Duodenal mucosa (tissue), 2 donors: Measurements from ENCODE around the gene IGFBP4.

Experiments
- H3K27ac ChIP-seq: one replicate; pipeline ENCODE4 v1.7.0; 2013; ENCODE audit warnings: low read depth, low read length
- H3K27me3 ChIP-seq, 2 donors: one replicate each; pipeline ENCODE4 v1.7.0; 2013; ENCODE audit warnings: low read length in 2 of 2, control low read depth in 1 of 2; ENCODE audit not compliant: insufficient read depth in 2 of 2, control insufficient read depth in 1 of 2
- H3K36me3 ChIP-seq, 2 donors: one replicate each; pipeline ENCODE4 v1.7.0; 2013; ENCODE audit warnings: low read length in 2 of 2, control low read depth in 1 of 2; ENCODE audit not compliant: insufficient read depth in 2 of 2, control insufficient read depth in 1 of 2
- H3K4me1 ChIP-seq, 2 donors: one replicate each; pipeline ENCODE4 v1.7.0; 2013; ENCODE audit warnings: low read length in 2 of 2, control low read depth in 1 of 2; ENCODE audit not compliant: insufficient read depth in 2 of 2, control insufficient read depth in 1 of 2
- H3K4me3 ChIP-seq, 2 donors: one replicate each; pipeline ENCODE4 v1.7.0; 2013; ENCODE audit warnings: low read length in 2 of 2, low read depth in 1 of 2
- H3K9ac ChIP-seq, 2 donors: one replicate each; pipeline ENCODE4 v1.7.0; 2013; ENCODE audit warnings: low read length in 2 of 2, low read depth in 1 of 2
- H3K9me3 ChIP-seq, 2 donors: one replicate each; pipeline ENCODE4 v1.7.0; 2013; ENCODE audit warnings: low read length in 2 of 2, control low read depth in 1 of 2; ENCODE audit not compliant: control insufficient read depth in 1 of 2

IGFBP4 gene

GRCh38 chr17:40487371-40488020 lies 44.2 kb downstream of the IGFBP4 start:
- H3K27ac ChIP-seq = no peak overlapping the region
- H3K9ac ChIP-seq = no peak overlapping the region
- no peaks in the 10 kb centered on the region for H3K27me3 ChIP-seq
- H3K36me3 ChIP-seq = no peaks in the 10 kb centered on the region
- no peaks in the 10 kb centered on the region for H3K4me1 ChIP-seq
- H3K4me3 ChIP-seq = no peak overlapping the region
- H3K9me3 ChIP-seq = no peaks in the 10 kb centered on the region

GRCh38 chr17:40490289-40490853 lies 47.1 kb downstream of the IGFBP4 start:
- Histone ChIP-seq H3K36me3 (no peaks in the 10 kb centered on the region), H3K27me3 (no peaks in the 10 kb centered on the region), H3K9ac (no peak overlapping the region), H3K4me1 (no peaks in the 10 kb centered on the region), H3K4me3 (no peak overlapping the region), H3K27ac (no peak overlapping the region), H3K9me3 (no peaks in the 10 kb centered on the region)

- Histone ChIP-seq H3K4me3 (no peak overlapping the region), H3K9ac (no peak overlapping the region), H3K4me1 (no peaks in the 10 kb centered on the region), H3K27me3 (no peaks in the 10 kb centered on the region), H3K9me3 (no peaks in the 10 kb centered on the region), H3K36me3 (no peaks in the 10 kb centered on the region), H3K27ac (no peak overlapping the region)
These were observed 47.7 kb downstream of the IGFBP4 start for GRCh38 chr17:40490982-40491381.

- no peak overlapping the region for H3K9ac ChIP-seq
- no peak overlapping the region for H3K27ac ChIP-seq
- no peaks in the 10 kb centered on the region for H3K9me3 ChIP-seq
- no peak overlapping the region for H3K4me3 ChIP-seq
- no peaks in the 10 kb centered on the region for H3K4me1 ChIP-seq
- H3K36me3 ChIP-seq = no peaks in the 10 kb centered on the region
- H3K27me3 ChIP-seq = no peaks in the 10 kb centered on the region
These were observed 48.2 kb downstream of the IGFBP4 start for GRCh38 chr17:40491486-40491885.

- Histone ChIP-seq H3K4me1 (peaks cover 5 to 10% of the 10 kb centered on the region in 2 donors), H3K9me3 (no peaks in the 10 kb centered on the region), H3K27ac (no peak overlapping the region), H3K9ac (no peak overlapping the region), H3K4me3 (no peak overlapping the region), H3K27me3 (no peaks in the 10 kb centered on the region), H3K36me3 (no peaks in the 10 kb centered on the region)
These were observed 50.4 kb downstream of the IGFBP4 start for GRCh38 chr17:40493697-40494096.

- H3K27me3 ChIP-seq = no peaks in the 10 kb centered on the region
- H3K27ac ChIP-seq = no peak overlapping the region
- peaks cover 10 to 21% of the 10 kb centered on the region in 2 donors for H3K4me1 ChIP-seq
- H3K36me3 ChIP-seq = no peaks in the 10 kb centered on the region
- no peaks in the 10 kb centered on the region for H3K9me3 ChIP-seq
- H3K4me3 ChIP-seq = no peak overlapping the region
- H3K9ac ChIP-seq = no peak overlapping the region
These were observed 51.9 kb downstream of the IGFBP4 start for GRCh38 chr17:40495140-40495539.

- H3K4me1 ChIP-seq = peaks cover 14 to 25% of the 10 kb centered on the region in 2 donors
- no peaks in the 10 kb centered on the region for H3K36me3 ChIP-seq
- no peak overlapping the region for H3K9ac ChIP-seq
- H3K27ac ChIP-seq = no peak overlapping the region
- no peak overlapping the region for H3K4me3 ChIP-seq
- no peaks in the 10 kb centered on the region for H3K27me3 ChIP-seq
- H3K9me3 ChIP-seq = no peaks in the 10 kb centered on the region
These were observed 52.9 kb downstream of the IGFBP4 start for GRCh38 chr17:40496170-40496569.

GRCh38 chr17:40496634-40497420 lies 53.6 kb downstream of the IGFBP4 start:
- H3K27me3 ChIP-seq = no peaks in the 10 kb centered on the region
- no peak overlapping the region for H3K27ac ChIP-seq
- no peaks in the 10 kb centered on the region for H3K9me3 ChIP-seq
- H3K4me1 ChIP-seq = peaks cover 18 to 25% of the 10 kb centered on the region in 2 donors
- no peaks in the 10 kb centered on the region for H3K36me3 ChIP-seq
- H3K4me3 ChIP-seq = no peak overlapping the region
- H3K9ac ChIP-seq = no peak overlapping the region

- Histone ChIP-seq H3K4me1 (peaks cover 20 to 25% of the 10 kb centered on the region in 2 donors), H3K9me3 (no peaks in the 10 kb centered on the region), H3K36me3 (no peaks in the 10 kb centered on the region), H3K27ac (no peak overlapping the region), H3K27me3 (no peaks in the 10 kb centered on the region), H3K4me3 (no peak overlapping the region), H3K9ac (peak overlapping the region in 1 of 2 donors; percentile 38)
These were observed 54.4 kb downstream of the IGFBP4 start for GRCh38 chr17:40497695-40498094.
